H9 (cell line): ENCODE measurements around the gene TSPEAR. TPM values are rescaled to one million over a fixed set of nuclear protein-coding genes. Genes with fewer than 3 reads are reported as not detected.

ENCODE experiments used
- DNase-seq: peaks from one replicate; pipeline ENCODE4 v3.0.0-alpha.2; 2017
- H2AFZ ChIP-seq: one replicate; pipeline ENCODE4 v1.6.1; 2013; ENCODE audit warnings: mild to moderate bottlenecking, low read length, control low read depth, moderate library complexity
- H2AK5ac ChIP-seq: 2 replicates; pipeline ENCODE4 v1.6.1; 2013; ENCODE audit warnings: low read length, control low read depth, mixed read lengths; ENCODE audit not compliant: insufficient read length
- H2BK120ac ChIP-seq: one replicate; pipeline ENCODE4 v1.6.1; 2013; ENCODE audit warnings: low read depth, mild to moderate bottlenecking, low read length, control low read depth, inconsistent platforms; ENCODE audit not compliant: poor library complexity, severe bottlenecking
- H2BK12ac ChIP-seq: 2 replicates; pipeline ENCODE4 v1.6.1; 2013; ENCODE audit warnings: low read length, control low read depth, mixed read lengths, low read depth; ENCODE audit not compliant: insufficient read length
- H2BK15ac ChIP-seq: 2 replicates; pipeline ENCODE4 v1.6.1; 2013; ENCODE audit warnings: low read depth, low read length, control low read depth
- H2BK20ac ChIP-seq: one replicate; pipeline ENCODE4 v1.6.1; 2013; ENCODE audit warnings: low read depth, mild to moderate bottlenecking, low read length, control low read depth, inconsistent platforms; ENCODE audit not compliant: poor library complexity, severe bottlenecking
- H2BK5ac ChIP-seq: 2 replicates; pipeline ENCODE4 v1.6.1; 2013; ENCODE audit warnings: low read length, control low read depth, mixed read lengths; ENCODE audit not compliant: insufficient read length
- H3K14ac ChIP-seq: 2 replicates; pipeline ENCODE4 v1.6.1; 2013; ENCODE audit warnings: low read length, control low read depth; ENCODE audit not compliant: insufficient read depth
- H3K18ac ChIP-seq: 2 replicates; pipeline ENCODE4 v1.6.1; 2013; ENCODE audit warnings: low read depth, mild to moderate bottlenecking, mixed read lengths, low read length, control low read depth; ENCODE audit not compliant: insufficient read length
- H3K23ac ChIP-seq: 2 replicates; pipeline ENCODE4 v1.6.1; 2013; ENCODE audit warnings: low read length, control low read depth, mixed read lengths, low read depth; ENCODE audit not compliant: insufficient read length
- H3K23me2 ChIP-seq: 2 replicates; pipeline ENCODE4 v1.6.1; 2013; ENCODE audit warnings: low read depth, mild to moderate bottlenecking, mixed read lengths, low read length, control low read depth; ENCODE audit not compliant: insufficient read length, poor library complexity, severe bottlenecking
- H3K27ac ChIP-seq: 2 replicates; pipeline ENCODE4 v1.5.1; 2013; ENCODE audit warnings: low read length, control low read depth, mixed read lengths, low read depth; ENCODE audit not compliant: insufficient read length
- H3K27me3 ChIP-seq: 2 replicates; pipeline ENCODE4 v1.6.1; 2013; ENCODE audit warnings: low read length, control low read depth, inconsistent platforms; ENCODE audit not compliant: insufficient read depth
- H3K4ac ChIP-seq: 2 replicates; pipeline ENCODE4 v1.6.1; 2013; ENCODE audit warnings: low read depth, mild to moderate bottlenecking, control low read depth, inconsistent platforms, low read length, moderate library complexity
- H3K4me1 ChIP-seq: 2 replicates; pipeline ENCODE4 v1.6.1; 2013; ENCODE audit warnings: low read length, control low read depth, inconsistent platforms; ENCODE audit not compliant: insufficient read depth
- H3K4me2 ChIP-seq: 2 replicates; pipeline ENCODE4 v1.6.1; 2013; ENCODE audit warnings: low read length, control low read depth, mixed read lengths; ENCODE audit not compliant: insufficient read length, insufficient read depth
- H3K56ac ChIP-seq: 2 replicates; pipeline ENCODE4 v1.6.1; 2013; ENCODE audit warnings: low read depth, mild to moderate bottlenecking, mixed read lengths, low read length, control low read depth; ENCODE audit not compliant: insufficient read length
- H3K79me1 ChIP-seq: 2 replicates; pipeline ENCODE4 v1.6.1; 2013; ENCODE audit warnings: low read depth, mild to moderate bottlenecking, moderate library complexity, low read length, control low read depth, inconsistent platforms; ENCODE audit not compliant: insufficient read depth, poor library complexity, severe bottlenecking
- H3K79me2 ChIP-seq: 2 replicates; pipeline ENCODE4 v1.6.1; 2013; ENCODE audit warnings: low read length, control low read depth, inconsistent platforms; ENCODE audit not compliant: insufficient read depth
- H3K9ac ChIP-seq: 2 replicates; pipeline ENCODE4 v1.6.1; 2013; ENCODE audit warnings: low read length, control low read depth, mixed read lengths; ENCODE audit not compliant: insufficient read length; ENCODE audit errors: extremely low read depth
- H3K9me3 ChIP-seq: one replicate; pipeline ENCODE4 v1.6.1; 2013; ENCODE audit warnings: low read depth, low read length, inconsistent platforms; ENCODE audit not compliant: control insufficient read depth
- H3T11ph ChIP-seq: one replicate; pipeline ENCODE4 v1.6.1; 2013; ENCODE audit warnings: mild to moderate bottlenecking, low read length, control low read depth, inconsistent platforms
- H4K20me1 ChIP-seq: one replicate; pipeline ENCODE4 v1.6.1; 2013; ENCODE audit not compliant: control insufficient read depth, insufficient read length, insufficient read depth
- H4K5ac ChIP-seq: 2 replicates; pipeline ENCODE4 v1.6.1; 2013; ENCODE audit warnings: low read depth, mild to moderate bottlenecking, mixed read lengths, low read length, control low read depth; ENCODE audit not compliant: insufficient read length
- H4K8ac ChIP-seq: replicated peaks from 2 replicates; pipeline ENCODE4 v1.6.1; 2013; ENCODE audit warnings: low read length, control low read depth, mixed read lengths, low read depth; ENCODE audit not compliant: insufficient read length
- H4K91ac ChIP-seq: 2 replicates; pipeline ENCODE4 v1.6.1; 2013; ENCODE audit warnings: low read depth, mild to moderate bottlenecking, moderate library complexity, mixed read lengths, low read length, control low read depth; ENCODE audit not compliant: insufficient read length
- H3K27ac Mint-ChIP-seq, 3 experiments: 2 replicates in 2 of 3; 3 replicates in 1 of 3; pipeline ENCODE4 v1.8.0; 2020 to 2021; ENCODE audit warnings: mixed read lengths in 3 of 3, mild to moderate bottlenecking in 1 of 3, moderate library complexity in 1 of 3
- H3K27me3 Mint-ChIP-seq: 2 replicates; pipeline ENCODE4 v1.8.0; 2021; ENCODE audit warnings: low read depth, mild to moderate bottlenecking, moderate library complexity, mixed read lengths
- H3K36me3 Mint-ChIP-seq, 3 experiments: 2 replicates in 2 of 3; 3 replicates in 1 of 3; pipeline ENCODE4 v1.8.0; 2020 to 2021; ENCODE audit warnings: low read depth in 3 of 3, mixed read lengths in 3 of 3; ENCODE audit not compliant: insufficient read depth in 1 of 3
- H3K4me1 Mint-ChIP-seq, 2 experiments: 2 replicates each; pipeline ENCODE4 v1.8.0; 2020; ENCODE audit warnings: mixed read lengths in 2 of 2
- H3K4me3 Mint-ChIP-seq, 2 experiments: 2 replicates in 1 of 2; 3 replicates in 1 of 2; pipeline ENCODE4 v1.8.0; 2020 to 2021; ENCODE audit warnings: mild to moderate bottlenecking in 2 of 2, mixed read lengths in 2 of 2, moderate library complexity in 1 of 2
- H3K9me3 Mint-ChIP-seq, 2 experiments: 2 replicates in 1 of 2; 3 replicates in 1 of 2; pipeline ENCODE4 v1.8.0; 2020; ENCODE audit warnings: mild to moderate bottlenecking in 2 of 2, mixed read lengths in 2 of 2, moderate library complexity in 1 of 2
- WGBS: extraction: QIAGEN DNeasy Blood & Tissue Kit; methylation state at CpG from one replicate; pipeline ENCODE4 v1.1.7; 2013; ENCODE audit warnings: missing lambda C conversion rate, low lambda C conversion rate, mixed read lengths; ENCODE audit not compliant: insufficient read length; ENCODE audit errors: extremely low coverage; 5-methylcytosine and 5-hydroxymethylcytosine counted together
- total RNA-seq: library from RNA; stranded (reverse); gene quantifications from 2 replicates; pipeline ENCODE4 v1.2.1, GENCODE V29; 2021
- TF ChIP-seq, protein P1 (sequence below): fragments of 200-600 bp; sonication (generic); conservative IDR thresholded peaks from 3 replicates; pipeline ENCODE4 v1.8.0; 2021; ENCODE audit warnings: antibody characterized with exemption, mild to moderate bottlenecking

TSPEAR gene
- total RNA-seq, 1 experiment from 2014 or later, result 1.3 TPM

DNA sequence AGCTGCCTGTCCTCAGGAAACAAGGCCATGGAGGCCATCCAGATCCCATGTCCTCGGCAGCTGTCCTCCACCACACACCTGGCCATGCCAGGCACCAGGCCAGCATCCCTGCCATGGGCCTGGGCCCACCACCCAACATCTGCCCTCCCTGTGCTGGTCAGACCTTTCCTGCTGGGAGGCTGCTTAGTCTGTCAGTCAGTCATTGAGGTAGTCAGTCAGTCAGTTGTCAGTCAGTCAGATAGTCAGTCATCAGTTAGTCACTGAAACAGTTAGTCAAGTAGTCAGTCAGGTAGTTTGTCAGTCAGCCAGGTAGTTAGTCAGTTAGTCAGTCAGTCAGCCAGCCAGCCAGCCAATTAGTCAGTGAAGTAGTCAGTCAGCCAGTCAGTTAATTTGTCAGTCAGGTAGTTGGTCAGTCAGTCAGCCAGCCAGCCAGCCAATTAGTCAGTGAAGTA is 188.6 kb downstream of the TSPEAR start:
- Histone ChIP-seq H3K56ac (no peak overlapping the region), H2BK12ac (no peak overlapping the region), H3T11ph (no peak overlapping the region), H3K9ac (no peak overlapping the region), H3K14ac (no peak overlapping the region), H3K79me2 (no peaks in the 10 kb centered on the region), H3K27me3 (no peaks in the 10 kb centered on the region), H4K20me1 (no peaks in the 10 kb centered on the region), H4K5ac (no peak overlapping the region), H2AK5ac (no peak overlapping the region), H4K8ac (no peak overlapping the region), H2BK120ac (no peak overlapping the region), H3K23me2 (no peaks in the 10 kb centered on the region), H2BK15ac (no peak overlapping the region), H3K79me1 (no peaks in the 10 kb centered on the region), H3K9me3 (no peaks in the 10 kb centered on the region), H3K4me2 (no peak overlapping the region), H4K91ac (no peak overlapping the region), H2AFZ (no peak overlapping the region), H3K4me1 (no peaks in the 10 kb centered on the region), H3K23ac (no peak overlapping the region), H3K27ac (no peak overlapping the region), H3K4ac (no peak overlapping the region), H2BK20ac (no peak overlapping the region), H2BK5ac (no peak overlapping the region), H3K18ac (no peak overlapping the region)
- Mint-ChIP-seq H3K36me3 (peaks cover 2 to 4% (median 3%) of the 10 kb centered on the region in 3 experiments; a peak in 4 of 7 replicates), H3K27me3 (peaks cover 16% of the 10 kb centered on the region), H3K9me3 (no peaks in the 10 kb centered on the region), H3K4me3 (no peak overlapping the region), H3K4me1 (peaks cover 4% of the 10 kb centered on the region in 2 experiments; a peak in 2 of 4 replicates), H3K27ac (no peak overlapping the region)
- TF ChIP-seq, protein P1, sequence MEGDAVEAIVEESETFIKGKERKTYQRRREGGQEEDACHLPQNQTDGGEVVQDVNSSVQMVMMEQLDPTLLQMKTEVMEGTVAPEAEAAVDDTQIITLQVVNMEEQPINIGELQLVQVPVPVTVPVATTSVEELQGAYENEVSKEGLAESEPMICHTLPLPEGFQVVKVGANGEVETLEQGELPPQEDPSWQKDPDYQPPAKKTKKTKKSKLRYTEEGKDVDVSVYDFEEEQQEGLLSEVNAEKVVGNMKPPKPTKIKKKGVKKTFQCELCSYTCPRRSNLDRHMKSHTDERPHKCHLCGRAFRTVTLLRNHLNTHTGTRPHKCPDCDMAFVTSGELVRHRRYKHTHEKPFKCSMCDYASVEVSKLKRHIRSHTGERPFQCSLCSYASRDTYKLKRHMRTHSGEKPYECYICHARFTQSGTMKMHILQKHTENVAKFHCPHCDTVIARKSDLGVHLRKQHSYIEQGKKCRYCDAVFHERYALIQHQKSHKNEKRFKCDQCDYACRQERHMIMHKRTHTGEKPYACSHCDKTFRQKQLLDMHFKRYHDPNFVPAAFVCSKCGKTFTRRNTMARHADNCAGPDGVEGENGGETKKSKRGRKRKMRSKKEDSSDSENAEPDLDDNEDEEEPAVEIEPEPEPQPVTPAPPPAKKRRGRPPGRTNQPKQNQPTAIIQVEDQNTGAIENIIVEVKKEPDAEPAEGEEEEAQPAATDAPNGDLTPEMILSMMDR, result no peak; the same call in 2 of the 3 replicates
- no peak for DNase-seq
- no CpG with 5 or more reads among the region's 1 CpG for WGBS
